ENCODE measurements around the gene LIPM. TPM values are rescaled to one million over a fixed set of nuclear protein-coding genes. Genes with fewer than 3 reads are reported as not detected.
"Not testable (repeated sequence)": the region's sequence is repeated elsewhere in the genome, so short reads cannot be mapped to it uniquely, and the experiment has no call there.

The LIPM gene
- total RNA-seq, 2 donors from 2014 or later: not detected

- DNase-seq (ENCODE audit: low spot score in 2 of 2): no peak
- H3K9me3 Mint-ChIP-seq: peaks cover 12 to 13% of the 10 kb centered on the region in 2 donors
- no peak for ATAC-seq
- H3K36me3 Mint-ChIP-seq: peaks cover 4 to 19% of the 10 kb centered on the region in 2 donors
- H3K27ac Mint-ChIP-seq: no peak overlapping the region
Observed at GRCh38 chr10:88828310-88828709, 25.8 kb downstream of the LIPM start.

DNA sequence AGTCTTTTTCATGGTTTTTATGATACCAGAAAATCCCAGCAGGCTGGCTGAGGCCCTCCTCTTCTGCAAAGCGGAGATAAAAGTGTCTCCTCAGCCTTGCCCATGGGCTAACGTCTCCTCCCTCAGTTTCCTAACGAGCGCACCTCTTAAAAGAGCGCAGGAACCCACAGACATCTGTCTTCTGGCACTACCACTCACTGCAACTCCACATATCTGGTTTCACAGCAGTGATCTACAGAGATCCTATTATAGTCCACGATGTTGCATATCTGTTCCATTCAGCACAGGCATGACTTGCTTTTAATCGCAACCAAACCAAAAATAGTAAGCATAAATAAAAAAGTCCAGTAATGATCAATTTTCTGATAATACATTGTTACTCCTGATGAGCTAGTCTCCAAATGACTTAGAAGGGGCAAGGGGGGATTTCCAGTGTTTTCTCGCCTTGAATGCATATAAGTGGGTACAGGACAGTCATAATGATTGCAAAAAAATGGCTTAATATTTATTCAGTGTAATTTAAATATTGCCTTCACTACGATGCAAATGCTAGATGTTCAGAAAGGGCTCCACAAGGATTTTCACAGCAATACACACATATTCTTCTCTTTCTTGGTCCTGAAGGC is 28.2 kb downstream of the LIPM start:
- H3K27ac Mint-ChIP-seq: no peak overlapping the region
- ATAC-seq (no peak), DNase-seq (ENCODE audit: low spot score in 2 of 2) (no peak)

GRCh38 chr10:88831709-88832108 is 29.2 kb downstream of the LIPM start:
- H3K36me3 Mint-ChIP-seq: peaks cover 0 to 6% of the 10 kb centered on the region in 2 donors
- ATAC-seq: peak; percentile 24 to 60
- peak in 1 of 2 donors; percentile 38 for DNase-seq (ENCODE audit: low spot score in 2 of 2)
- no peak overlapping the region for H3K27ac Mint-ChIP-seq
- H3K9me3 Mint-ChIP-seq: peaks cover under 1 to 1% of the 10 kb centered on the region in 2 donors

More for the DNA sequence above, 28.2 kb downstream of the LIPM start:
- Mint-ChIP-seq H3K36me3 (peaks cover 0 to 14% of the 10 kb centered on the region in 2 donors), H3K9me3 (peaks cover 6 to 8% of the 10 kb centered on the region in 2 donors)

DNA sequence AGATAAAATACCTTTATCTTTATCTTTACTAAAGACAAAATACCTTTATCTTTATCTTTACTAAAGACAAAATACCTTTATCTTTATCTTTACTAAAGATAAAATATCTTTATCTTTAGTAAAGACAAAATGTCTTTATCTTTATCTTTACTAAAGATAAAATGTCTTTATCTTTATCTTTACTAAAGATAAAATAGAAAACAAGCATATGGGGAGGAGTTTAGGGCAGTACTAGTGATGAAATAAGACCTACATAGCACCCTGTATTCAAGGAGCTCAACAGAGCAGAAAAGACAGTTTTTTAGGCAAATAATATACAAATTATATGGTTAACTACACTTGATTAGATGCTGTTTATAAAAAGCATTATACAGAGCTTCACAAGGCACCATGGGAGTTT is 29.8 kb downstream of the LIPM start:
- Mint-ChIP-seq H3K27ac (no peak overlapping the region), H3K9me3 (no peaks in the 10 kb centered on the region)

GRCh38 chr10:88833156-88833555 is 30.6 kb downstream of the LIPM start:
- H3K36me3 Mint-ChIP-seq: no peaks in the 10 kb centered on the region
- no peak overlapping the region for H3K27ac Mint-ChIP-seq
- DNase-seq (ENCODE audit: low spot score in 2 of 2) (no peak), ATAC-seq (no peak)
- H3K9me3 Mint-ChIP-seq: no peaks in the 10 kb centered on the region

More for the DNA sequence above, 29.8 kb downstream of the LIPM start:
- no peaks in the 10 kb centered on the region for H3K36me3 Mint-ChIP-seq
- ATAC-seq (no peak), DNase-seq (ENCODE audit: low spot score in 2 of 2) (no peak)

DNA sequence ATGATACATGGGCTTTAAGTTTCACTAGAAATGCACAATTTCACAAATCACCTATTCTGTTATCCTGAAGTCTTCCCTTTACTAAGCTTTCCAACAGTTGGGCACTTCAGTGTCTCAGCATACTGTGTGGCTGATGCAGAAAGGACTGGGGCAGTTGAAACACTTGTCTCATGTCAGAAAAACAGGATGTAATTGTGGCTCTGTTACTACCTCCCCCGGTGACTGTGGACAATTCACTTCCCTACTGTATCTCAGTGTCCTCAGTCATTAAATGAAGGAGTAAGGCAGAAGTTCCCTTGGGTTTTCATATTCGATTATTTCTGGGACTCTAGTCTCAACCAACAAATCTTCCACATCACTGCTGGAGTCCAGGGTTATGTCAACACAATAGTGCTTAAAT is 31.2 kb downstream of the LIPM start:
- H3K27ac Mint-ChIP-seq: no peak overlapping the region
- H3K36me3 Mint-ChIP-seq: no peaks in the 10 kb centered on the region
- no peak for ATAC-seq
- H3K9me3 Mint-ChIP-seq: no peaks in the 10 kb centered on the region
- no peak for DNase-seq (ENCODE audit: low spot score in 2 of 2)

DNA sequence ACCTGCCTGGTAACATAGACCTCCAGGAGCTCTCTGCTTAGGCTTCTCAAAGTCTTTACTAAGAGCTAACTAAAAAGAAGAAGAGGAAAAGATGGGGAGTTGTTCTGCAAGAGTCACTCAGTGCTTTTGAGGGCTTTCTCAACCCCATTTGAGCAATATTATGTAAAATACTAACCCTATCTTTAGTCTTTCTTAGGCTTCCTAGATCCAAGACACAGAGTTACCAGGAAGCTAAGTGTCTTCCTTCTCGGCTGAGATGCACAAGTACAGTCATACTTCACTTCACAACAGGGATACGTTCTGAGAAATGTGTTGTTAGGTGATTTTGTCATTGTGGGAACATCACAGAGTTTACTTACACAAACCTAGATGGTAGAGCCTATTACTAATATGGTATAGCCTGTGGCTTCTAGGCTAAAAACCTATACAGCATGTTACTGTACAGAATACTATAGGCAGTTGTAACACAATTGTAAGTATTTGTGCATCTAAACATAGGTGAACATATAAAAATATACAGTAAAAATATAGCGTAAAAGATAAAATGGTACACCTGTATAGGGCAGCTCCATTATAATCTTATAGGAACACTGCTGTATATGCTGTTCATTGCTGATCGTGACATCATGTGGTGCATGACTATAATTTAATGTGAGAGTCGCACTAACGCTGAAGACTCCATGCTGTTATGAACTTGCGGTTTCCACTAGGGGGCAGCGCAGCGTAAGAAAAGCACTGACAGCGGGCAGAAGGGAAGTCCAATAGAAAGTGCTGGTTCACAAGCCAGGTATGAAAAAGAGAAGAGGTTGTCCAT is 32.8 kb downstream of the LIPM start:
- no peaks in the 10 kb centered on the region for H3K9me3 Mint-ChIP-seq
- no peaks in the 10 kb centered on the region for H3K36me3 Mint-ChIP-seq
- peak; percentile 85 to 89 for ATAC-seq
- peak; percentile 80 to 85 for DNase-seq (ENCODE audit: low spot score in 2 of 2)
- H3K27ac Mint-ChIP-seq: no peak overlapping the region

DNA sequence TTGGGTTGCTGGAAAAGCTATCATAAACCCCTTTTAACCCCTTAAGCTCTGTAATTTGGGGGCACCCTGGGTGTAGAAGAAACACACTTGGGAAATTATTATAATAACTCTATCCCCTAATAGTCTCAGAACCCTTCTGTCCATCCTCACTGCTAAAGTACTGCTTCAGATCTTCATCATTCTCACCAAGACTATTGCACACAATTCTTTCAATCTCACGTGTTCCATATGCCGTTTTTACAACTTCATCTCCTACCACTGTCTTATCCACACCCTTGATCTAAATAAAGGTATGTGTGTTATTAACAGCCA is 33.3 kb downstream of the LIPM start:
- H3K9me3 Mint-ChIP-seq: no peaks in the 10 kb centered on the region
- ATAC-seq (peak; percentile 7), DNase-seq (ENCODE audit: low spot score in 2 of 2) (no peak)
- no peaks in the 10 kb centered on the region for H3K36me3 Mint-ChIP-seq
- no peak overlapping the region for H3K27ac Mint-ChIP-seq

- H3K9me3 Mint-ChIP-seq; H3K36me3 Mint-ChIP-seq; ATAC-seq; DNase-seq (ENCODE audit: low spot score in 2 of 2); H3K27ac Mint-ChIP-seq: not testable (repeated sequence)
Observed at GRCh38 chr10:88837632-88838031, 35.1 kb downstream of the LIPM start.

GRCh38 chr10:88838766-88839350 is 36.3 kb downstream of the LIPM start:
- no peak overlapping the region for H3K27ac Mint-ChIP-seq
- DNase-seq (ENCODE audit: low spot score in 2 of 2) (no peak), ATAC-seq (peak in 1 of 2 donors; percentile 60)
- no peaks in the 10 kb centered on the region for H3K9me3 Mint-ChIP-seq
- H3K36me3 Mint-ChIP-seq: no peaks in the 10 kb centered on the region

- Mint-ChIP-seq H3K27ac (no peak overlapping the region), H3K9me3 (no peaks in the 10 kb centered on the region), H3K36me3 (no peaks in the 10 kb centered on the region)
- ATAC-seq (no peak), DNase-seq (ENCODE audit: low spot score in 2 of 2) (no peak)
Observed at GRCh38 chr10:88840104-88840503, 37.6 kb downstream of the LIPM start.

DNA sequence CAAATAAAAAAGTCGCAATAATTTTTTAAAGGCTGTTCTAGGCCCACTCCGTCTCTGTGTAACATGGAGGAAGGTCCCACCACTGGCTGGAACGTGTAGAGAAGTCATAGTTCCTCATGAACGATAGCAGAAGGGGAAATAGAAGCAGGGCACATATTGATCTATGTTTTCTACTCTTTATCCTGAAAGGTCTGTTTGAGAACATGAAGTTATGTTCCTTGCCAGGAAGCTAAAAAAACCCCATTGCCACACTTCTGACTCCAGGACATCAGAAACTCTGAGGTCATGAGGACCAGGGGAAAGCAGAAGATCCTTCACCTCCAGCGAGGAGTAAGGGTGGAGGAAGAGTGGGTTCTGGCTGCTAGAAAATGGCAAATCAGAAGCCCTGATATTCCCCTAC is 38.4 kb downstream of the LIPM start:
- Mint-ChIP-seq H3K36me3 (no peaks in the 10 kb centered on the region), H3K27ac (no peak overlapping the region), H3K9me3 (no peaks in the 10 kb centered on the region)
- ATAC-seq: no peak
- DNase-seq (ENCODE audit: low spot score in 2 of 2): no peak

- no peaks in the 10 kb centered on the region for H3K9me3 Mint-ChIP-seq
- DNase-seq (ENCODE audit: low spot score in 2 of 2) (no peak), ATAC-seq (peak in 1 of 2 donors; percentile 63)
- H3K36me3 Mint-ChIP-seq: no peaks in the 10 kb centered on the region
- H3K27ac Mint-ChIP-seq: no peak overlapping the region
Observed at GRCh38 chr10:88841316-88842111, 39.0 kb downstream of the LIPM start.

- ATAC-seq (no peak), DNase-seq (ENCODE audit: low spot score in 2 of 2) (no peak)
- H3K27ac Mint-ChIP-seq: no peak overlapping the region
- no peaks in the 10 kb centered on the region for H3K36me3 Mint-ChIP-seq
- no peaks in the 10 kb centered on the region for H3K9me3 Mint-ChIP-seq
Observed at GRCh38 chr10:88843171-88843570, 40.6 kb downstream of the LIPM start.

- ATAC-seq (peak; percentile 83 to 88), DNase-seq (ENCODE audit: low spot score in 2 of 2) (no peak)
- Mint-ChIP-seq H3K9me3 (no peaks in the 10 kb centered on the region), H3K36me3 (no peaks in the 10 kb centered on the region), H3K27ac (peak overlapping the region; percentile 60 to 93)
Observed at GRCh38 chr10:88848499-88848898, 46.0 kb downstream of the LIPM start.

GRCh38 chr10:88849234-88849633 is 46.7 kb downstream of the LIPM start:
- no peak for DNase-seq (ENCODE audit: low spot score in 2 of 2)
- Mint-ChIP-seq H3K36me3 (no peaks in the 10 kb centered on the region), H3K9me3 (no peaks in the 10 kb centered on the region), H3K27ac (peak overlapping the region; percentile 60 to 93)
- ATAC-seq: peak; percentile 73 to 91

DNA sequence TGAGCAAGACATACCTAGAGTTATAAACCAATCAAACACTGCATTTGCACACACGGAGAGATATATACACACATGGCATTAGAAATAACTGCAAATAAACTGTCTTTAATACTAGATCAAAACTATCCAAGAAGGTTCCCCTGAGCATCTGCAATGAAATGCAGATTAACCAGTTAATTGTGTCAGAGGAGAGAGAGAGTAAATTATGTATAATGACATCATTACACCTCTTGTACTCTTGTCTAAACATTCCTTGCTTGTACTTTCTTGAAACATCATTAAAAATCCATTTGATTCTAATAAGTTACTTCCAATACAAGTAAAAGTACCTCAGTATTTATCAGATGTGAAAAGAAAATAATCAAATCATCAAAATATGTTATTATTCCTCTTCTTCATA is 48.2 kb downstream of the LIPM start:
- no peaks in the 10 kb centered on the region for H3K9me3 Mint-ChIP-seq
- no peak overlapping the region for H3K27ac Mint-ChIP-seq
- no peaks in the 10 kb centered on the region for H3K36me3 Mint-ChIP-seq
- no peak for ATAC-seq
- DNase-seq (ENCODE audit: low spot score in 2 of 2): no peak

Measured in activated naive CD4-positive, alpha-beta T cell treated with anti-CD3 and anti-CD28 coated beads, Interleukin-2, amount 50 U/mL, for 72 hours (primary cell).